Cardiac septum (tissue), 1 donor: ENCODE data around the gene CCNYL1. TPM values are rescaled to one million over a fixed set of nuclear protein-coding genes. Genes with fewer than 3 reads are reported as not detected.
"Not testable (repeated sequence)": the region's sequence is repeated elsewhere in the genome, so short reads cannot be mapped to it uniquely, and the experiment has no call there.

Experiments used
- DNase-seq: peaks from one replicate; pipeline ENCODE4 v3.0.0-alpha.2; 2020; ENCODE audit warnings: low spot score
- intact Hi-C: fragments of 100-400 bp; cut with DNase I; formaldehyde crosslinking; loops from one replicate; pipeline ENCODE4 v1.14.0; 2022
- total RNA-seq: library from RNA; stranded (reverse); fragmentation: NEBNext Ultra II Directional; extraction: Animal tissue kit (Norgen Biotek cat#: 25700); gene quantifications from one replicate; pipeline ENCODE4 v1.2.1, GENCODE V29; 2021
- donor health status: DM: no; HTN: no; CAD: no.

CCNYL1 gene
- total RNA-seq, 1 donor from 2014 or later: 12.0 TPM

- no peak for DNase-seq
- intact Hi-C loops: no loop called here
Measured at GRCh38 chr2:207727261-207727660, 15.8 kb downstream of the CCNYL1 start.

- intact Hi-C loops: no loop called here
Measured at GRCh38 chr2:207729465-207729998, 18.1 kb downstream of the CCNYL1 start.

GRCh38 chr2:207731138-207731537, 19.7 kb downstream of the CCNYL1 start:
- intact Hi-C loops: loop anchor here (10.0 kb wide), 1 partner anchor 1036 kb away; no protein-coding TSS in a partner anchor
- no peak for DNase-seq

More at GRCh38 chr2:207729465-207729998, 18.1 kb downstream of the CCNYL1 start:
- no peak for DNase-seq

GRCh38 chr2:207733597-207734240, 22.3 kb downstream of the CCNYL1 start:
- DNase-seq: no peak
- intact Hi-C loops: loop anchor here (10.0 kb wide), 1 partner anchor 1039 kb away; no protein-coding TSS in a partner anchor

GRCh38 chr2:207734264-207734635, 22.8 kb downstream of the CCNYL1 start:
- intact Hi-C loops: loop anchor here (10.0 kb wide), 1 partner anchor 1039 kb away; no protein-coding TSS in a partner anchor
- DNase-seq: no peak

- intact Hi-C loops: loop anchor here (10.0 kb wide), 1 partner anchor 1040 kb away; no protein-coding TSS in a partner anchor
- no peak for DNase-seq
Measured at GRCh38 chr2:207734636-207735512, 23.4 kb downstream of the CCNYL1 start.

- intact Hi-C loops: loop anchor here (10.0 kb wide), 1 partner anchor 1041 kb away; no protein-coding TSS in a partner anchor
Measured at GRCh38 chr2:207735513-207735859, 24.0 kb downstream of the CCNYL1 start.

GRCh38 chr2:207743514-207743913, 32.1 kb downstream of the CCNYL1 start:
- no peak for DNase-seq
- intact Hi-C loops: no loop called here

More at GRCh38 chr2:207735513-207735859, 24.0 kb downstream of the CCNYL1 start:
- not testable (repeated sequence) for DNase-seq

- no peak for DNase-seq
- intact Hi-C loops: loop anchor here (2.0 kb wide), 1 partner anchor 297 kb away; no protein-coding TSS in a partner anchor
Measured at GRCh38 chr2:207744050-207744449, 32.6 kb downstream of the CCNYL1 start.

- intact Hi-C loops: loop anchor here (2.0 kb wide), 1 partner anchor 296 kb away; no protein-coding TSS in a partner anchor
- DNase-seq: no peak
Measured at GRCh38 chr2:207744451-207744850, 33.0 kb downstream of the CCNYL1 start.

GRCh38 chr2:207746131-207746530, 34.7 kb downstream of the CCNYL1 start:
- no peak for DNase-seq
- intact Hi-C loops: loop anchor here (2.0 to 5.0 kb wide), 2 partner anchors 226 to 327 kb away; no protein-coding TSS in a partner anchor

GRCh38 chr2:207747653-207748560, 36.5 kb downstream of the CCNYL1 start:
- intact Hi-C loops: loop anchor here (2.0 to 5.0 kb wide), 2 partner anchors 224 to 325 kb away; no protein-coding TSS in a partner anchor
- no peak for DNase-seq

- intact Hi-C loops: loop anchor here (5.0 kb wide), 1 partner anchor 223 kb away; no protein-coding TSS in a partner anchor
- no peak for DNase-seq
Measured at GRCh38 chr2:207748993-207749392, 37.6 kb downstream of the CCNYL1 start.

- intact Hi-C loops: loop anchor here (5.0 kb wide), 1 partner anchor 222 kb away; no protein-coding TSS in a partner anchor
- no peak for DNase-seq
Measured at GRCh38 chr2:207749873-207750272, 38.4 kb downstream of the CCNYL1 start.

- intact Hi-C loops: no loop called here
- no peak for DNase-seq
Measured at GRCh38 chr2:207750345-207750744, 38.9 kb downstream of the CCNYL1 start.

GRCh38 chr2:207750876-207751275, 39.4 kb downstream of the CCNYL1 start:
- intact Hi-C loops: no loop called here
- DNase-seq: no peak

GRCh38 chr2:207753688-207754087, 42.2 kb downstream of the CCNYL1 start:
- intact Hi-C loops, DNase-seq: not testable (repeated sequence)

- intact Hi-C loops: no loop called here
- no peak for DNase-seq
Measured at GRCh38 chr2:207754498-207755383, 43.3 kb downstream of the CCNYL1 start.
